ENCODE data around the gene NUAK1. TPM values are rescaled to one million over a fixed set of nuclear protein-coding genes. Genes with fewer than 3 reads are reported as not detected.

NUAK1 gene
- 8.0 TPM for total RNA-seq
- 10 to 100 TPM in 3 of 8 donors, 1 to 10 TPM in 5; 5.8 to 14.0 (median 9.2) TPM for polyA plus RNA-seq (ENCODE audit: insufficient read depth in 1 of 8, insufficient read length in 8 of 8, low replicate concordance in 1 of 8)
- long read RNA-seq, donor 1 = 0 reads
- long read RNA-seq, donor 2, full-length matches to known transcripts = 1 of 1 reads
- long read RNA-seq, donor 2, partial matches to known transcripts = 0 of 1 reads
- long read RNA-seq, donor 2, other reads (novel, unspliced or antisense) = 0 of 1 reads
- long read RNA-seq, donor 3, full-length matches to known transcripts = 6 of 6 reads
- long read RNA-seq, donor 3, partial matches to known transcripts = 0 of 6 reads
- long read RNA-seq, donor 3, other reads (novel, unspliced or antisense) = 0 of 6 reads
- long read RNA-seq, donor 4, full-length matches to known transcripts = 1 of 1 reads
- long read RNA-seq, donor 4, partial matches to known transcripts = 0 of 1 reads
- long read RNA-seq, donor 4, other reads (novel, unspliced or antisense) = 0 of 1 reads
- long read RNA-seq, donor 5, full-length matches to known transcripts = 9 of 9 reads
- long read RNA-seq, donor 5, partial matches to known transcripts = 0 of 9 reads
- long read RNA-seq, donor 5, other reads (novel, unspliced or antisense) = 0 of 9 reads
- long read RNA-seq, donor 6, full-length matches to known transcripts = 3 of 3 reads
- long read RNA-seq, donor 6, partial matches to known transcripts = 0 of 3 reads
- long read RNA-seq, donor 6, other reads (novel, unspliced or antisense) = 0 of 3 reads
- long read RNA-seq, donor 7, full-length matches to known transcripts = 4 of 4 reads
- long read RNA-seq, donor 7, partial matches to known transcripts = 0 of 4 reads
- long read RNA-seq, donor 7, other reads (novel, unspliced or antisense) = 0 of 4 reads
- long read RNA-seq, donor 8 = 0 reads
- long read RNA-seq, donor 9 = 0 reads
- long read RNA-seq, donor 10, full-length matches to known transcripts = 1 of 1 reads
- long read RNA-seq, donor 10, partial matches to known transcripts = 0 of 1 reads
- long read RNA-seq, donor 10, other reads (novel, unspliced or antisense) = 0 of 1 reads
- long read RNA-seq, donor 11, full-length matches to known transcripts = 2 of 2 reads
- long read RNA-seq, donor 11, partial matches to known transcripts = 0 of 2 reads
- long read RNA-seq, donor 11, other reads (novel, unspliced or antisense) = 0 of 2 reads

GRCh38 chr12:106138633-106139421 lies at the start of gene NUAK1:
TSS of gene NUAK1 (minus strand) at chr12:106138954. CDS start at chr12:106138653, 301 bp downstream.
- Histone ChIP-seq H3K4me1 (ENCODE audit: control insufficient read depth, insufficient read depth, low read length) (peaks cover 44% of the 10 kb centered on the region), H3K36me3 (ENCODE audit: control insufficient read depth, insufficient read depth, low read length) (no peaks in the 10 kb centered on the region), H3K27me3 (ENCODE audit: control insufficient read depth, insufficient read depth, low read length) (peaks cover 16% of the 10 kb centered on the region), H3K9me3 (replicated peaks; ENCODE audit: control insufficient read depth, low read depth, low read length) (no peaks in the 10 kb centered on the region), H3K4me3 (ENCODE audit: low read length) (peak within 1 kb of the TSS; percentile 59), H3K27ac (ENCODE audit: low read length) (peak within 1 kb of the TSS; percentile 91)
- DNase-seq = peak; percentile 89
- under 1% methylated on average over 70 of the region's 106 CpGs for WGBS (ENCODE audit: insufficient coverage)

- WGBS (ENCODE audit: insufficient coverage) = 43% methylated on average over 6 of the region's 10 CpGs
- no peak for DNase-seq
- peaks cover 4% of the 10 kb centered on the region for H3K4me1 ChIP-seq (ENCODE audit: control insufficient read depth, insufficient read depth, low read length)
These were observed 49.5 kb upstream of the NUAK1 start for GRCh38 chr12:106188256-106188655.

GRCh38 chr12:106187842-106188241 lies 49.1 kb upstream of the NUAK1 start:
- peaks cover 4% of the 10 kb centered on the region for H3K4me1 ChIP-seq (ENCODE audit: control insufficient read depth, insufficient read depth, low read length)
- no CpG with 5 or more reads among the region's 1 CpG for WGBS (ENCODE audit: insufficient coverage)
- no peaks in the 10 kb centered on the region for H3K9me3 ChIP-seq (replicated peaks; ENCODE audit: control insufficient read depth, low read depth, low read length)
- DNase-seq = no peak
- no peaks in the 10 kb centered on the region for H3K36me3 ChIP-seq (ENCODE audit: control insufficient read depth, insufficient read depth, low read length)
- no peak overlapping the region for H3K27ac ChIP-seq (ENCODE audit: low read length)
- no peak overlapping the region for H3K4me3 ChIP-seq (ENCODE audit: low read length)
- H3K27me3 ChIP-seq (ENCODE audit: control insufficient read depth, insufficient read depth, low read length) = peaks cover 3% of the 10 kb centered on the region

More at GRCh38 chr12:106188256-106188655, 49.5 kb upstream of the NUAK1 start:
- Histone ChIP-seq H3K4me3 (ENCODE audit: low read length) (no peak overlapping the region), H3K36me3 (ENCODE audit: control insufficient read depth, insufficient read depth, low read length) (no peaks in the 10 kb centered on the region), H3K9me3 (replicated peaks; ENCODE audit: control insufficient read depth, low read depth, low read length) (no peaks in the 10 kb centered on the region), H3K27ac (ENCODE audit: low read length) (no peak overlapping the region), H3K27me3 (ENCODE audit: control insufficient read depth, insufficient read depth, low read length) (peaks cover 3% of the 10 kb centered on the region)

GRCh38 chr12:106187155-106187789 lies 48.5 kb upstream of the NUAK1 start:
- Histone ChIP-seq H3K4me3 (ENCODE audit: low read length) (no peak overlapping the region), H3K4me1 (ENCODE audit: control insufficient read depth, insufficient read depth, low read length) (peaks cover 4% of the 10 kb centered on the region), H3K27me3 (ENCODE audit: control insufficient read depth, insufficient read depth, low read length) (peaks cover 3% of the 10 kb centered on the region), H3K27ac (ENCODE audit: low read length) (no peak overlapping the region), H3K36me3 (ENCODE audit: control insufficient read depth, insufficient read depth, low read length) (no peaks in the 10 kb centered on the region), H3K9me3 (replicated peaks; ENCODE audit: control insufficient read depth, low read depth, low read length) (no peaks in the 10 kb centered on the region)
- 34% methylated on average over 2 of the region's 6 CpGs for WGBS (ENCODE audit: insufficient coverage)
- DNase-seq = peak; percentile 23

GRCh38 chr12:106183735-106184134 lies 45.0 kb upstream of the NUAK1 start:
- H3K27me3 ChIP-seq (ENCODE audit: control insufficient read depth, insufficient read depth, low read length) = peaks cover 3% of the 10 kb centered on the region
- no peaks in the 10 kb centered on the region for H3K36me3 ChIP-seq (ENCODE audit: control insufficient read depth, insufficient read depth, low read length)
- DNase-seq = no peak
- peaks cover 12% of the 10 kb centered on the region for H3K4me1 ChIP-seq (ENCODE audit: control insufficient read depth, insufficient read depth, low read length)
- no peaks in the 10 kb centered on the region for H3K9me3 ChIP-seq (replicated peaks; ENCODE audit: control insufficient read depth, low read depth, low read length)
- no peak overlapping the region for H3K4me3 ChIP-seq (ENCODE audit: low read length)
- no peak overlapping the region for H3K27ac ChIP-seq (ENCODE audit: low read length)
- no CpG with 5 or more reads among the region's 4 CpGs for WGBS (ENCODE audit: insufficient coverage)

GRCh38 chr12:106181401-106182114 lies 42.8 kb upstream of the NUAK1 start:
- DNase-seq = no peak
- Histone ChIP-seq H3K4me3 (ENCODE audit: low read length) (no peak overlapping the region), H3K36me3 (ENCODE audit: control insufficient read depth, insufficient read depth, low read length) (no peaks in the 10 kb centered on the region), H3K27ac (ENCODE audit: low read length) (no peak overlapping the region), H3K9me3 (replicated peaks; ENCODE audit: control insufficient read depth, low read depth, low read length) (no peaks in the 10 kb centered on the region), H3K27me3 (ENCODE audit: control insufficient read depth, insufficient read depth, low read length) (no peaks in the 10 kb centered on the region), H3K4me1 (ENCODE audit: control insufficient read depth, insufficient read depth, low read length) (peaks cover 22% of the 10 kb centered on the region)
- no CpG with 5 or more reads among the region's 6 CpGs for whole genome bisulfite sequencing (ENCODE audit: insufficient coverage)

- DNase-seq = peak; percentile 73
- no peak overlapping the region for H3K4me3 ChIP-seq (ENCODE audit: low read length)
- H3K27ac ChIP-seq (ENCODE audit: low read length) = peak overlapping the region; percentile 51
- no peaks in the 10 kb centered on the region for H3K36me3 ChIP-seq (ENCODE audit: control insufficient read depth, insufficient read depth, low read length)
- H3K27me3 ChIP-seq (ENCODE audit: control insufficient read depth, insufficient read depth, low read length) = no peaks in the 10 kb centered on the region
- 10% methylated on average over 3 of the region's 3 CpGs for WGBS (ENCODE audit: insufficient coverage)
- no peaks in the 10 kb centered on the region for H3K9me3 ChIP-seq (replicated peaks; ENCODE audit: control insufficient read depth, low read depth, low read length)
- H3K4me1 ChIP-seq (ENCODE audit: control insufficient read depth, insufficient read depth, low read length) = peaks cover 22% of the 10 kb centered on the region
These were observed 40.3 kb upstream of the NUAK1 start for GRCh38 chr12:106179086-106179485.

GRCh38 chr12:106178562-106178961 lies 39.8 kb upstream of the NUAK1 start:
- WGBS (ENCODE audit: insufficient coverage) = 46% methylated on average over 4 of the region's 6 CpGs
- Histone ChIP-seq H3K27me3 (ENCODE audit: control insufficient read depth, insufficient read depth, low read length) (no peaks in the 10 kb centered on the region), H3K9me3 (replicated peaks; ENCODE audit: control insufficient read depth, low read depth, low read length) (no peaks in the 10 kb centered on the region), H3K4me1 (ENCODE audit: control insufficient read depth, insufficient read depth, low read length) (peaks cover 22% of the 10 kb centered on the region), H3K27ac (ENCODE audit: low read length) (peak overlapping the region; percentile 51), H3K4me3 (ENCODE audit: low read length) (no peak overlapping the region), H3K36me3 (ENCODE audit: control insufficient read depth, insufficient read depth, low read length) (no peaks in the 10 kb centered on the region)
- DNase-seq = no peak

Measured in muscle of leg (tissue), 16 donors.